Activated T-helper 1 cell treated with Interleukin-2 at 50 U/mL for 16 hours (primary cell): Measurements from ENCODE around the gene GPC4.

ENCODE experiments used
- DNase-seq: peaks from one replicate; pipeline ENCODE4 v3.0.0-alpha.2; 2020; ENCODE audit warnings: low read depth

GPC4 gene

DNA sequence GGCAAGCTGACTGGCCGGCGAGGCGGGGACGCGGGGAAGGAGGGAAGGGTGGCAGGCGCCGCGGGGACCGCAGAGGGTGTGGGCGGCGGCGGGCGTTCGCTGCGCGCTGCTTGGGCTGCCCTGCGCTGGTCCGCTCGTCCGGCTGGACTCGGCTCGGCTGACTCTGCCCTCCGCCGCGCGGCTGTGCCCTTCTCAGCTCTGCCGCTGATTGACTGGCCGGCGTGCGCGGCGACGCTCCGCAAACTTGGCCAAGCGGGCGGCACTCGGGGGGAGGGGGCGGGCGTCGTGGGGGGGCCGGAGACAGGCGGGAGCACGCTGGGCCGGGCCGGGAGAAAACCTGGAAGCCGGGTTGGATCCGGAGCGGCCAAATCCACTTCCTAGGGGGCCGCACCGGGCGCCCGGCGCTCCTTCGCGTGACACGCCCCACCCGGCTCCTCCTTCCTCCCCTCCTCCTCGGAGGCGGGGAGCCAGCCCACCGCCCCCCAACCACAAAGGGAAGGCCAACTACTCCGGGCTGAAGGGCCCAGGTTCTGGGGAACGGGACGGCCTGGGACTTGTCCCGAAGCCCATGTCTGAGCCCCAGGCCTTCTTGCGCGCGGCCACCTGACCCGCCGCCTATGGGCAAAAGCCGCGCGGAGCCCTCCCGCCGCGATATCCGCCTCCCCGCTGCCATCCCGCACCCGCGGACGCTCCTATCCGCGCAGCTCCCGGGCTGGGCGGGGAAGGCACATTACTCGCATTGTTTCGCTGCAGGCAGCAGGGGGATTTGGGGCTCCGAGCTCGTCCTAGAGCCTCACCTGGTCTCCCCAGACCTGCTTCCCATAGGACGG, at the start of gene GPC4:
Gene GPC4 (minus strand): TSS at position 214 of the 830 bp plus-strand sequence. CDS start 524 bp downstream, outside the sequence.
- DNase-seq = no peak

DNA sequence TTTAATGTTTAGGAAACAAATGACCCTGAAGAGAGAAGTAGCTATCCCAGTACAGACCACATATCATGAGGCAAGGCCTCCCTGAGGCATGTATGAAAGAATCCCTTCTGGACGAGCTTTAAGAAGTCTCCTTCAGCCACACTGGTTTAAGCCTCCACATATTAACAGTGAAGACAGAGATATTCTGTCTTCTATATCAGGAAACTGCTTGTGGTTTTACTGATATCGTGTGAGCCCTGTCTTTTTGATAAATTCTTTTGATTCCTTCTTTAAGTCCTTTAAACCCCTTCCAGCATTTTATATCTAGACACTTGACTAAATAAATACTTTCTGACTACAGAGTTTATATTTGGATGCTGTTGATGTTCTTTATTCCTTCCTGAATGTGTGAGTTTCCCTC, 45.9 kb upstream of the GPC4 start:
- DNase-seq = no peak

DNA sequence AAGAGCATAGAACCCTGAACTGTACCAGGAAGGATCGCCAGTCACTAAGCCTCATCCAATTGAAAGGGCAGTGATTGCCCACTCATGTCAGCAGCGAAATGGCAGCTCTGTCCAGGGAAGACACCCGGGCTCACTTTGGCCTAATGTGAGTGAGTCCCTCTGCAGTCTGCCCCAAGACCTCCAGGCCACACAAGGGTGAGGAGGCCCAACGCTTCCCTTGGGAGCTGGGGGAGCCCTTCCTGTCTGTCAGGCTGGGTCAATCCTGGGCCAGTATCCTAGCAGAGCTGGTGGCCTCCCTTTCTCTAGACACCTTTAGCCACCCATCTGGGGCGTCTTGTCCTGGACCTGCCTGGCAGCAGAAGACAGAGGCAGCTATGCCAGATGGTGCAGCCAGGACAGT, 39.6 kb upstream of the GPC4 start:
- no peak for DNase-seq

DNA sequence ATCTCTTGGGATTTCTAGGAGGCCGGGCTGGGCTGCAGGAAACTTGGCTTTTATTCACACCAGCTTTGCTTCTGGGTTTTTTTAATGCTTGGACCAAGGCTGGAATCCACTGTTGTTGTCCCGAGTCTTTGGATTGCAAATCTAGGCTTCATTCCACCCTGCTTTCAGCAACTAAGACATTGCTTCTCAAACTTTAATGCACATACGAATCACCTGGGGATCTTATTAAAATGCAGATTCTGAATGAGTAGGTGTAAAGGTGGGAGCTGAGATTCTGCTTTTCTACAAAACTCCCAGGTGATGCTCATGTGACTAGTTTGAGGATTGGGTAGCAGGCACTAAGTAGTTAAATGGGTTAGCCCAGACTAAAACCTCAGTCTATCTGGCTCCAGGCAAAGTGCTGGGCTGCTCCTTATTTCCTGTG, 39.2 kb upstream of the GPC4 start:
- no peak for DNase-seq

DNA sequence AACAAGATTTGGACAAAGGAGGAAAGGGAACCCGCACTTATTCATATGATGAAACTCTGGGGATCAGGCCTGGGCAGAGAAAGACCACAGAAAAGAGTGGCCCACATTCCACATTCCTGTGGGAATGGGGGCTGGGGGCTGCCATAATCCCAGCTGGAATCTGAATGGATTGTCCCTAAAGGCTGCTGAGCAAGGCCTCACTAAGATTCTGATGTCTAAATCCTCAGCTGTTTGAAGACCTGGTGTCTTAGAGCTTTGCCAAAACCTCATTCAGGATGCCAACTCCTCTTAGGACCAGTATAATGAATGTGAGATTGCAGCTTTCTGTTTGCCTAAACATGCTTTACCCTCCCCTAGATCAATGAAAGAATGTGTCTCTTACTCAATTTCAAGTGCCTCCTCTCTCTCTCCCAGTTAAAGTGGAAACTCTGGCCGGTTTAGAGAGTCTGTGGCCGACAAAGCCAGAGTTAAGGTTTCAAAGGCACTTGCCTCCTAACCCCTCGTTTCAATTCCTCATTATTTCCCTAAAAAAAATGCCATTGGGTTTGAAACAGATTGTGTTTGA, 33.3 kb upstream of the GPC4 start:
- DNase-seq = no peak

DNA sequence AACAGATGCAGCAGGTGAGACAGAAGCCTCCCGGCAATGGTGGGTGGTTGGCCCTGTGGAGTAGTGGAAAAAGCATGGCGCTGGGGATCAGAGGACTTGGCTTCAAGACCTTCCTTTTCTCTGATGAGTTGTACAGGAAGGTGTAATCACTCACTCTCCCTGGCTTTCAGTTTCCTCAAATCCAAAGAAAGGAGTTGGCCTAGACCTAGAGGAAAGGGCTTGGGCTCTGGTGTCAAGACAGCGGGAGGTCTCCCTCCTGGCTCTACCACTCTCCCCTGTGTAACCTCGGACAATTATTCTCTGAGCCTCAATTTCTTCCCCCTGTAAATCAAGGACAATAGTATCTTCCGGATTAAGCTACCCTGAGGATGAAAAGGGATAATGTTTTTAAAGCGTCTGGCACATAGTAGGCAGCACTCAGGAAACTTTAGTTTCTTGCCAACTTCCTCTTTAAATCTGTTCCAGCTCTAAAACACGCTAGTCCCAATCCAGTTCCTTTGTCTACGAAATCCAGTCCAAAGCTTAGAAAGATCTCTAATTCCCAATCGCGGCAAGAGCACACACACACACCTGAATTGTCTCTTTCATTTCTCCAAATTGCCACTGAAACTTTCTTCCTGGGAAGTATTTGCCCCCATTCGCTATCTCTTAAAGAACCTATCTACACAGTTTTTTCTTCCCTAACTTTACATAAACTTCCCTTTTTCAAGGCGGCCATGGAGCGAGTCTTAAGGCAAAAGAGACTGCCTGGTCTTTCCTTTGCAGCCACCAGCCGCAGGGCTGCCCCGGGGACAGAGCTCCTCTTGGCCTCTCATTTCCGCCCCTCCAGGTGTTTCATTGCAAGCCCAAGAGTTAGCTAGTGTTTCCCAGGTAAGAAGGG, 29.9 kb upstream of the GPC4 start:
- no peak for DNase-seq

DNA sequence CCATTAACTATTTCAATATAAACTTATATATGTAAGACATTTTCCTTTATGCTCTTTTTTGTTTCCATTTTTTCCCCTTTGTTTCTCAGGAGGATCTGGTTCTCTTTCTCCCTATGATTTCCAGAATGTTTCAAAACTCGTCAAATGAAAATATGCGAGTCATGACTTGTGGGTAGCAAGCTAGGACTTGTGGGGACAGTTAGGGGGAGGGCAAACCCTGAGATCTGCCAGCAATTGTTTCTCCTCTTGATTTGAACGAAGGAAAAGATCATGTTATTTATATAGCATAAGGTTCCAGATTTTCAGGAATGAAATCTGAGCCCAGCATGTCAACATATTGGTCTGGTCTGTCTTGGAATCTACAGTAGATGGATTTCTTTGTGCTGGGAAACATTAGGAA, 28.9 kb upstream of the GPC4 start:
- no peak for DNase-seq

DNA sequence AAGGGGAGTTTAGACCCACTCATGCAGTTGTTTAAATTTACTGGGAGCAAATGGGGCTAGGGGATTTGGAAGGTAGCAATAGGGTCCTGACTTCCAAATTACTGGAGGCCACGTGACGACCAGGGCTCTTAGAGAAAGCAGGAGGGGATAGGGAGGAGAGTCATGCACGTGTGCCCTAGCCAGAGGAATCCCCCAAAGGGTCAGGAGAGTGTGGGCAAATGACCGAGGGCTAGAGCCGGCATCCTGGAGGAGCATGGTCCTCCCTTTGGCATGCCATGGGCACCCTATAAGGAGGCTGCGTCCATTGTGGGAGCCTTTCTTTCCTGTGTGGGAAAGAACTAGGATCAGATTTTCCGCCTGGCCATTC, 25.5 kb upstream of the GPC4 start:
- no peak for DNase-seq

DNA sequence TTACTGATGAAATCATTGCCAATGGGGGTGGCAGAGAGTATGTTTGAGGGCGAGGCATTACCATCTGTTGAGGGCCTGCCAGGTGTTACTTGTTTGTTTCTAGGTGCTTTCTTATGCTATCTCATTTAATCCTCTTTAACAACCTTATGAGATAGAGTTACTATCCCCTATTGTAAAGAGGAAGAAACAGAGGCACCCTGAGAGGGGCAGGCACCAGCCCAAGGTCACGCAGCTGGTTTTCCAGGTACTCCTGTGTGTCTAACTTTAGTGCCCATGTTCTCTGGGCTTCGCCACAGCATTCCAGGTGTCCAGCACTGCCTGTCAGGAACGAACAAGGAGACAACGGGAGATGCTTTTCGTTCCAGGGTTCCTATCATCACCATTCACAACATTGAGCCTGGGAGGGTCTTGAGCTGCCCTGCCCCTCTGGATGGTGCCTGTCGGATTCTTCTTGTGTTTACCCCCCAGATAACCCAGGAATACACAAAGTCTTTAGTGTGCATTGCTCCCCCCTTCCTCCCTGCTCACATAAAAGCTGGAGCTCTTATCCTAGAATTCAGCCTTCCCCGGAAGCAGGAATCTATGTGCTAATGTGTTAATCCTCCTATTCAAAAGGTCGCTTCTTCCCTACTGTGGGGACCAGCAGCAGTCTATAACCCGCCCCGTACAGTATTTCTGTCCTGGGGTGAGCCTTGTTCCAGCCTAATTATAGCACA, 24.9 kb upstream of the GPC4 start:
- no peak for DNase-seq

DNA sequence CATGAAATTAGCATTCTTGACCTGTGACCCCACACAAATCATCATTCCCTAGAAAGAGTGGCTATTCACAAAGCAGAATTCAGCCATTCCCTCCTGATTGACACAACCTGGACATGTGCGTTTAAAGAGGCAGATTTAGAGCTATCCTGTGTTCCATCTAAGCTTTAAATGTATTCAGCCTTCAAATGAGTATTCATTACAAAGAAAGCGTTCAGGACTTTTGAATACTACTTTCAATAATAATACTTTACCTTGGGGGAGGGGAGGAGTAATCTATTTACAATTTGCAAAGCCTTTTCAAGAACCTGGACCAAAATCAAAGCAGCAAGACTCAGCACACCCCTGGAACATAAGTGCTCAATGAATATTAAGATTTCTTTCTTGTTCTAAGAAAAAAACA, 22.5 kb upstream of the GPC4 start:
- DNase-seq = no peak

DNA sequence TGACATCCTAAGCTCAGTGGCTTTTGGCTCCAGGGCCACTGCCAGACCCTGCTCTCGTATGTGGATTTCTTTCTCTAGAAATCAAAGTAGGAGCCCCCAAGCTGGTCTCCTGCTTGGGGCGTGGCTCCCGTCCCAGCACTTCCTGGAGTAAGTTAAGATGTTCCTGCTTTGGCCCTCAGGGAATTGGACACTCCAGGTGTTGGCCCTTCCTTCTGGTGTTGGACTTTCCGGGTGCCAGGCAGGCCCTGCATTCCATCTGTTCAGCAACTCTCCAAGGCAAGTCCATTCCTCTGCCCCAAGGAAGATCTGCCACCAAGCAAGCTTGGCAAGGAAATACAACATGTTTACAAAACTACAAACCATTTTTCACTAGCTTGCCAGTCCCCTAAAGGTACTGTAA, 22.1 kb upstream of the GPC4 start:
- DNase-seq = no peak

DNA sequence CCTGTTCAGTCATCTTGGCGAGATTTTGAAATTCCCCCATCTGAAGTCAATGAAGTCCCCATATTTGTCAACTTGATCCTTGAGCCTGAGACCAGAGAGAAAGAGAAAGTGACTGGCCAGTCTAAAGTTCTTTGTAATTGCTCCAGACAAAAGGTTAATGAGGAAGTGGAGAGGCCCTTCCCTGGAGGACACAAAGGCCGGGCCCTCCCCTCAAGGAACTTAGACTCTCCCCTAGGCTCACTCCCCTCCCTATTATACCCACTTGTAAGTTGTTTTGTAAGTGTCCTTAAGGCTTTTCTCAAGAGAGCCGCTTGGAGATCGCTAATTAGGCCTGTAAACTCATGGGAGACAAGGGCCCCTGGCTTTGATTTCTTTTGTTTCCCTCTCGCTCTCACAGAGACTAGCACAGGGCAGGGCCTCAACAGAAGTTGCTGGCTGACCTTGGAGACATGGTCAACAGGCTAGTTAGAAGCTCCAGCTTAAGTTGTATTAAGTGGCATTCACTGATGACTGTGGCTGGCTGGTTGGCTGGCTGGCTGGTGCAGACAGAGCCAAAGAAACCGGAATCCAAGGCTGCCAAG, 20.3 kb upstream of the GPC4 start:
- no peak for DNase-seq

DNA sequence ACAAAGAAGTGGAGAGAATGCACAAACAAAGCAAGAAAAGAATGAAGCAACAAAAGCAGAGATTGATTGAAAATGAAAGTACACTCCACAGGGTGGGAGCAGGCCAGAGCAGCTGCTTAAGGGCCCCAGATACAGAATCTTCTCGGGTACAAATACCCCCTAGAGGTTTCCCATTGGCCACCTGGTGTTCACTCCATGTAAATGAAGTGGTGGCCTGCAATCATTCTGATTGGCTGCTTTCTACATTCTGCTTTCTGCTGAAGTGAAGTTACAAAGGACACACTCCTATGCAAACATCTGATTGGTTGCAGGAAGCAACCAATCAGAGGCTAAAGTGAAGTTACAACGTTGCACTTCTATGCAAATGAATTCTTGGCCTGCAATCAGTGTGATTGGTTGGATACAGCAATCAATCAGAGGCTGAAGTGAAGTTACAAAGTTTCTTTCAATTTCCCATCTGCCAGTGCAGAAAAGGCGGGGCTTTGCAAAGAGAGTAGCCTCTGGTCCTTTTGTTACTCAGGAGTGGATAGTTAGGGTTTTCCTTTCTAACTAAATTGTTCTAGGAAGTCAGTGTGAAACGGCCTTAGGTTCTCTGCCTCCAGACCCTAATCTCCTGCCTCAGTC, 19.0 kb upstream of the GPC4 start:
- no peak for DNase-seq

DNA sequence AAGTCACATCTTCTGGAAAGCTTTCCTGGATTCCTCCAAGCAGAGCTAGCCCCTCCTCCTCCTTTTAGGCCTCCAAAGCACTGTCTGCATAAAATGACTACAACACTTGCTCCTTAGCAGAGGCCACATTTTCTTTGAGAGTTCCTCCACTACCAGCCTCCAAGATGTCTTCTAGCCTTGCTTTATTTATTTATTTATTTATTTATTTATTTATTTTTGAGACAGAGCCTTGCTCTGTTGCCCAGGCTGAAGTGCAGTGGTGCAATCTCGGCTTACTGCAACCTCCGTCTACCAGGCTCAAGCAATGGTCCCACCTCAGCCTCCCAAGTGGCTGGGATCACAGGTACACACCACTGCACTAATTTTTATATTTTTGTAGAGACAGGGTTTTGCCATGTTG, 4.6 kb upstream of the GPC4 start:
- no peak for DNase-seq

DNA sequence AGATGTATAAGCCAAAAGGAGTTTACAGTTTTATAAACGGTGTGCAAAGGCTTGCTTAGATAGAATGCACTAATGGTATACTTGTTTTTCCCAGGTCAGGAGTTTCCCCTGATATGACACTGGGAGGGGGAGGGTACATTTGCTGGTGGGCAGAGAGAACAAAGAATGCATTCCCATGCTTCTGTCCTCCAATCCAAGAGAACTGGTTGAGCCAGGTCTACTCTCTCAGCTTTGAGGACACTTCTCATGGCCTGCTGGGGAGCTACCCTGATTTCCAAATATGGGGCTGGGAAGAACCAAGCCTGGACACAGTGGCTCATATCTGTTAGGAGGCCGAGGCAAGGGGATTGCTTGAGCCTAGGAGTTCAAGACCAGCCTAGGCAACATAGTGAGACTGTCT, 3.3 kb upstream of the GPC4 start:
- DNase-seq = no peak

DNA sequence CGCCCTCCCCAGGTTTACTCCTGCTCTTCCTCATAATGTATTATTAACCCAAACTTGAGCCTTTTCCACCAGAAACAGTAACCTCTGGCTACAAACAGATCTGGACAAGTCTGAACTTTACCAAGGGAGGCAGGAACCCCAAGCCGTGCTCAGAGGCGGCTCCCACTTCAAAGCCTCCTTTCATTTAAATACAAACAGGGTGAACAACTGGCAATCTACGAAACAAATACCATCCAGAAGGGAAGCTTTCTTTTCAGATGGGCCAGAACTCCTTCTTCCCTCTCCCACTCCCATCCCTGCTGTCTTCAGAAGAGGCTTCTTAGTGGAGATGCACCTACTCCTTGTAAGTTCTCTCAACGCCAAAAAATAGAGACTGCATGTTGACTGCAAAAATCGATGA, 2.1 kb upstream of the GPC4 start:
- no peak for DNase-seq

DNA sequence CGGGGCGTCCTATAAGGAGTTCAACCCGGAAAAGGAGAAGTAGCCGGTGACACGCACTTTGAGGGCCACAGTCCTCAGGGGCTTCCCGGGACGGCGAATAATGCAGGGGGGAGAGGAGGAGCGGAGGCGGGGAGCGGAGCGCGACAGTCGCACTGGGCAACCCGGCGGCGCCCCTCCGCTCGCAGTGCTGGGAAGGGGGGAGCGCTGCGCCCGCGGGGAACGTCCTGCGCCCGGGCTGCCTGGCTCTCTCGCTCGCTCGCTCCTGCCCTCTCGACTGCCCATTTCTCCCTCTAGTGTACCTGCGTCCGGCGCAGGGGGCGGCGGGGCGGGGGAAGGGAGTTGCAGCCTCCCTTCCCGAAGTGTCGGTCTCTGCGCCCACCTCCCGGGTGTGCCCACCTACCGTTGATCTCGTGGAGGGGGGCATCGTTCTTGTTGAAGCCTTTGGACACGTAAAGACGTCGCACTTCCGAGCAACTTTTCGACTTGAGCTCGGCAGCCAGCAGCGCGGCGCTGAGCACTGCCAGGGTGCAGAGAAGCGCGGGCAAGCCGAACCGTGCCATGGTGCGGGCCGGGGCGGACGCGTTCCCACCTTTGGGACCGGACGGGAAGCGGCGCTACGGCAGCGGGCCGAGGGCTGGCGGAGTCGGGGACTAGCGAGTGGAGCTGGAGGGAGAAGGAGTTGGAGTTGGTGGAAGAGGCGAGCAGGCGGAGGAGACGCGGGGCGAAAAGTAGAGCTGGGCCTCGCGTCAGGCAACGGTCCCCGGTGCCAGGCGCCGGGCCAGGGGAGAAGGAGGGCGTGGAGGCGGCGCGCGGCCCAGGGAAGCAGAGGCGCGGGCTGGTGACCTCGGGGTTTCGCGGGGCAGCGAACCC, 648 bp downstream of the GPC4 start:
- no peak for DNase-seq

DNA sequence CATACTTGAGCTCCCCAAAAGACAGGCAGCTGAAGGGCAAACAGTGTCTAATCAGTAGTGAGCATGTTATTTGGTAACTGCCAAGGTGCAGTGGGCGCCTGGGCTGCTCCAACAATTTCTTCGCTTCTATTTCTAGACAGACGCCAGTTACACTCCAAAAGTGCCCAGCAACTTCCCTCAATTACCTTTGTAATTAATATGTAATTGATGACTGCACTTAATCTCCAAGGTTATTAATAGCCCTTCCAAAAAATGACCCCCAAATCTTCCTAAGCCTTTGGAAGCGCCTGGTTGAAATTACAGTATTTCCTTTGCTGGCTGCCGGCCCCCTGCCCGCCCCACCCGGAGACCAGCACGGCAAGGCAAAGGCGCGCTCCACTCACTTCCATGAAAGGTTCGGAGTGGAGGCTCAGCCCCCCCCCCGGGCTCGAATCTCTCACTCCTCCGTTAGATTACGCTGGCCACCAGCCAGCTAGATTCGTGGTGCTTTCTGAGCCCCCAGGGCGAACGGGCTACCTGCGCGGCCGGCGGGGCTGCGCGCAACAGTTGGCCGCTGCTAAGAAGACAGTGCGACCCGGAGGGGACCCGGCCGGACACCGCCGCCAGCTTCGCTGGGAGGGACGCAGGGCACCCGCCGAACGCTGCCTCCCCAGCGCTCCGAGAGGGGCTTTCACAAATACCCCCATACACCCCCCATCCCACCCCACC, 1.9 kb downstream of the GPC4 start:
- no peak for DNase-seq

DNA sequence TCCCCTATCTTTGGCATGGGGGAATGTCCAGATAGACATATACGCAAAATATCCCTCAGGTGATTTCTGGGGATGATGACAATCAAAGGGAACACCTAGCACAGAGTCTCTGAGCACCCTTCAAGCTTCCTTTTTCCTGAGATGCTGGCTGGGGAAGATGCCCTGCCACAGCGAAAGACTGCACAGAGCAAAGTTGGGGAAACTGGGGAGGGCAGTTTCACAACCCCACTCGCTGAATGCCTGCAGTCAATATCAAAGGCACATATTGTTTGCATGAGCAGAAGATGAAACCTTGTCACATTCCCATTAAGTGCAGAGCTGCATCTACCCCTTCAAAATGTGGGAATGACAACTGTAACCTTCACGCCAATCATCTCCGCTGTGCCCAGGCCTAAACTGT, 2.6 kb downstream of the GPC4 start:
- no peak for DNase-seq

DNA sequence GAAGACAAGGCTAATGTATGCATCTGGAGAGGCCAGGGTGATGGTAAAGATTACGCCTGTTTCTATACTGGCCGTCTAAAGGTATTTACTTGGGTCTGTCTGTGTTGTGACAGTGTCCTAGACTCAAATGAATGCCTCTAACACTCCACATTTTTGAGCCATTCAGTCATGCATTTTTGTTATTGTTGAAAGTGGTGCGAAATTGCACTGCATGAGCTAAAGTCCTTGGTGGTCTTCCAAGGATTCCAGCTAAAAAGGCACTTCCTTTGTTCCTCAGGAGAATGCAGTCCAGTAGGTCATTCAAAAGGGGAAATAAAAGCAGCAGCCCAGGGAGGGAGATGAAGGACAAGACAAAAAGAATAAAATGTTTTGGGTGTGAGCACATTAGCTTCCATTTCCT, 3.0 kb downstream of the GPC4 start:
- no peak for DNase-seq
